ENCODE results near the gene COG5. TPM values are rescaled to one million over a fixed set of nuclear protein-coding genes. Genes with fewer than 3 reads are reported as not detected.

Gene COG5
- total and polyA plus RNA-seq, 2 of the 8 experiments (the other 6 are each of a cell fraction or from before 2014, with no cell fraction given), result 10.5 to 28.1 TPM

GRCh38 chr7:107152011-107152410 is 411.7 kb downstream of the COG5 start:
- Histone ChIP-seq H3K4me2 (ENCODE audit: insufficient read depth in 1 of 2, low read depth in 2 of 2, low read length in 2 of 2) (no peak overlapping the region), H3K9me3 (ENCODE audit: insufficient read depth in 2 of 2, low read depth in 1 of 2, low read length in 1 of 2) (no peaks in the 10 kb centered on the region)
- DNase-seq (ENCODE audit: low read depth in 1 of 2, low spot score in 2 of 2), result no peak

More at GRCh38 chr7:107152011-107152410, 411.7 kb downstream of the COG5 start:
- no peak overlapping the region for H2AK5ac ChIP-seq (ENCODE audit: low read depth, low read length)
- POLR2A ChIA-PET (ENCODE audit: partially characterized antibody), result no interaction called here
- no peak overlapping the region for H3K56ac ChIP-seq (replicated peaks; ENCODE audit: insufficient read length, low read depth, low read length)
- H4K5ac ChIP-seq (ENCODE audit: insufficient read length, low read depth, low read length), result no peak overlapping the region
- H4K8ac ChIP-seq (ENCODE audit: extremely low read depth, insufficient read depth, low read length), result no peak overlapping the region
- H3K14ac ChIP-seq (ENCODE audit: insufficient read length), result no peak overlapping the region
- WGBS, 2 experiments (ENCODE audit: extremely low coverage in 1 of 2, insufficient coverage in 1 of 2, insufficient read length in 1 of 2, insufficient replicate concordance in 2 of 2, low coverage in 1 of 2, low lambda C conversion rate in 2 of 2, missing lambda C conversion rate in 1 of 2), result 72% methylated on average over 4 of the region's 4 CpGs; no CpG with 5 or more reads in 1 of the 2 experiments
- no peak overlapping the region for H4K91ac ChIP-seq (replicated peaks; ENCODE audit: insufficient read length, low read length)
- H2AFZ ChIP-seq (ENCODE audit: low read length), result no peak overlapping the region
- no peak overlapping the region for H3K4me3 ChIP-seq (ENCODE audit: extremely low read depth in 1 of 4, insufficient read depth in 2 of 4, low read depth in 3 of 4, low read length in 4 of 4)
- H3K27me3 ChIP-seq (replicated peaks in 1 of 4; ENCODE audit: control insufficient read depth in 3 of 4, extremely low read depth in 1 of 4, insufficient read depth in 3 of 4, low read length in 3 of 4), result no peaks in the 10 kb centered on the region
- H2BK120ac ChIP-seq (replicated peaks; ENCODE audit: low read depth, low read length), result no peak overlapping the region
- H3K27ac ChIP-seq (ENCODE audit: low read depth, low read length), result no peak overlapping the region
- no peak overlapping the region for H3K23ac ChIP-seq (ENCODE audit: insufficient read length)
- H2BK5ac ChIP-seq (ENCODE audit: low read depth, low read length), result 0 out of 2 replicates have a peak overlapping the region, but pooled peaks have one; percentile 29
- peaks cover 0 to 2% (median 0%) of the 10 kb centered on the region in 4 experiments; a peak in 1 of 7 replicates for H3K4me1 ChIP-seq (replicated peaks in 1 of 4; ENCODE audit: control insufficient read depth in 3 of 4, insufficient read depth in 4 of 4, low read length in 3 of 4)
- H2BK15ac ChIP-seq (ENCODE audit: low read length), result no peak overlapping the region
- no peaks in the 10 kb centered on the region for H3K23me2 ChIP-seq (ENCODE audit: low read depth, low read length)
- H3K18ac ChIP-seq (ENCODE audit: extremely low read depth, low read length), result no peak overlapping the region
- H2BK20ac ChIP-seq (ENCODE audit: low read length), result no peak overlapping the region
- H3K79me2 ChIP-seq (ENCODE audit: control insufficient read depth in 1 of 2, insufficient read depth in 2 of 2, low read length in 2 of 2), result no peaks in the 10 kb centered on the region
- H3K36me3 ChIP-seq (ENCODE audit: control insufficient read depth in 2 of 4, insufficient read depth in 4 of 4, low read length in 3 of 4), result peaks cover 0 to under 1% (median 0%) of the 10 kb centered on the region in 4 experiments; a peak in 1 of 8 replicates
- CTCF ChIA-PET (ENCODE audit: partially characterized antibody), result interaction anchor here (0.9 to 11.7 kb wide), 16 partner anchors 10 to 364 kb away, joined by 3 to 162 read pairs (median 4); partner anchors contain the start of gene HBP1
- TF ChIP-seq BCL11A (IDR thresholded peaks at IDR 0.05; ENCODE audit: low read depth in 2 of 2, low read length in 2 of 2) (no peak), HDAC6 (IDR thresholded peaks at IDR 0.05; ENCODE audit: low read depth, low read length) (no peak), GABPA (IDR thresholded peaks at IDR 0.05; ENCODE audit: borderline replicate concordance, insufficient read depth, low read length) (no peak), RAD21 (IDR thresholded peaks at IDR 0.05 in 1 of 2, conservative IDR thresholded peaks at IDR 0.05 in 1 of 2; ENCODE audit: low read depth in 2 of 2, low read length in 2 of 2) (no peak)
- no peak overlapping the region for H3K4ac ChIP-seq (replicated peaks; ENCODE audit: insufficient read length, low read depth, low read length)
- H2BK12ac ChIP-seq (ENCODE audit: low read depth, low read length), result no peak overlapping the region
- no peak for FAIRE-seq
- H3K9ac ChIP-seq (replicated peaks in 1 of 4; ENCODE audit: extremely low read depth in 1 of 4, low read depth in 3 of 4, low read length in 3 of 4), result no peak overlapping the region
- no peaks in the 10 kb centered on the region for H3K79me1 ChIP-seq (ENCODE audit: low read depth, low read length)
- no peaks in the 10 kb centered on the region for H4K20me1 ChIP-seq (replicated peaks in 1 of 2; ENCODE audit: control insufficient read depth in 1 of 2, insufficient read depth in 2 of 2, low read length in 2 of 2)
